GM08714 (cell line): Measurements from ENCODE around the gene C2orf74.
"Not testable (repeated sequence)": the region's sequence is repeated elsewhere in the genome, so short reads cannot be mapped to it uniquely, and the experiment has no call there.

ENCODE experiments used
- H3K4me3 ChIP-seq: fragments of 200-500 bp; sonication (Bioruptor generic); 2 replicates; pipeline ENCODE4 v1.5.1; 2014; ENCODE audit warnings: mild to moderate bottlenecking, low read length, inconsistent platforms
- ZNF274 ChIP-seq: IDR thresholded peaks from 2 replicates; pipeline ENCODE4 v1.6.1; 2012; ENCODE audit warnings: mild to moderate bottlenecking, low read depth, low read length

The C2orf74 gene

GRCh38 chr2:61157371-61158003, 4.5 kb upstream of the C2orf74 start:
- TF ChIP-seq ZNF274 = no peak
- H3K4me3 ChIP-seq = no peak overlapping the region

- no peak for TF ChIP-seq ZNF274
- H3K4me3 ChIP-seq = no peak overlapping the region
Observed at GRCh38 chr2:61158356-61158955, 3.5 kb upstream of the C2orf74 start.

GRCh38 chr2:61162721-61163120, 733 bp downstream of the C2orf74 start:
- H3K4me3 ChIP-seq = no peak overlapping the region

GRCh38 chr2:61165082-61165481, 3.1 kb downstream of the C2orf74 start:
- H3K4me3 ChIP-seq = not testable (repeated sequence)

More at GRCh38 chr2:61162721-61163120, 733 bp downstream of the C2orf74 start:
- TF ChIP-seq ZNF274 = no peak

- TF ChIP-seq ZNF274 = no peak
- no peak overlapping the region for H3K4me3 ChIP-seq
Observed at GRCh38 chr2:61165946-61166345, 4.0 kb downstream of the C2orf74 start.

GRCh38 chr2:61167579-61167978, 5.6 kb downstream of the C2orf74 start:
- no peak overlapping the region for H3K4me3 ChIP-seq
- no peak for TF ChIP-seq ZNF274

GRCh38 chr2:61172671-61173070, 10.7 kb downstream of the C2orf74 start:
- H3K4me3 ChIP-seq = no peak overlapping the region
- no peak for TF ChIP-seq ZNF274

- TF ChIP-seq ZNF274 = no peak
- no peak overlapping the region for H3K4me3 ChIP-seq
Observed at GRCh38 chr2:61173116-61173515, 11.1 kb downstream of the C2orf74 start.

GRCh38 chr2:61175036-61175435, 13.0 kb downstream of the C2orf74 start:
- no peak for TF ChIP-seq ZNF274
- no peak overlapping the region for H3K4me3 ChIP-seq

GRCh38 chr2:61176755-61177726, 15.1 kb downstream of the C2orf74 start:
- no peak for TF ChIP-seq ZNF274
- peak overlapping the region; percentile 85 for H3K4me3 ChIP-seq

- H3K4me3 ChIP-seq = peak overlapping the region; percentile 73
- no peak for TF ChIP-seq ZNF274
Observed at GRCh38 chr2:61177727-61178549, 15.9 kb downstream of the C2orf74 start.

GRCh38 chr2:61178603-61179545, 16.9 kb downstream of the C2orf74 start:
- H3K4me3 ChIP-seq = peak overlapping the region; percentile 73; the same call in 1 of the 2 replicates
- TF ChIP-seq ZNF274 = no peak
